NCI-H146 (cell line): Measurements from ENCODE around the gene TMIE.
"Not testable (repeated sequence)": the region's sequence is repeated elsewhere in the genome, so short reads cannot be mapped to it uniquely, and the experiment has no call there.

Experiments
- DNase-seq: peaks from one replicate; lab custom pipeline; 2025; lab: John Stamatoyannopoulos, UW

TMIE gene

GRCh38 chr3:46685446-46685845 is 15.7 kb upstream of the TMIE start:
- no peak for DNase-seq

GRCh38 chr3:46690798-46691197 is 10.4 kb upstream of the TMIE start:
- DNase-seq = no peak

- peak; percentile 72 for DNase-seq
Observed at GRCh38 chr3:46692566-46692990, 8.6 kb upstream of the TMIE start.

- DNase-seq = peak; percentile 33
Observed at GRCh38 chr3:46693038-46693891, 7.9 kb upstream of the TMIE start, which contains the start of gene ALS2CL. Gene ALS2CL, minus strand, starts transcription at chr3:46693679. Its CDS starts 4,239 bp downstream, at chr3:46689440.

- no peak for DNase-seq
Observed at GRCh38 chr3:46693892-46694226, 7.3 kb upstream of the TMIE start.

- no peak for DNase-seq
Observed at GRCh38 chr3:46694520-46694919, 6.7 kb upstream of the TMIE start.

- DNase-seq = no peak
Observed at GRCh38 chr3:46695177-46695961, 5.8 kb upstream of the TMIE start.

GRCh38 chr3:46695962-46696894 is 5.0 kb upstream of the TMIE start:
- DNase-seq = no peak

GRCh38 chr3:46699676-46700523 is 1.3 kb upstream of the TMIE start:
- peak; percentile 10 for DNase-seq

GRCh38 chr3:46700772-46701171 is 420 bp upstream of the TMIE start:
- DNase-seq = peak; percentile 73

- no peak for DNase-seq
Observed at GRCh38 chr3:46702246-46703012, 1.2 kb downstream of the TMIE start.

GRCh38 chr3:46703013-46703520 is 1.9 kb downstream of the TMIE start:
- no peak for DNase-seq

GRCh38 chr3:46704346-46704745 is 3.2 kb downstream of the TMIE start:
- DNase-seq = not testable (repeated sequence)

- DNase-seq = peak; percentile 66
Observed at GRCh38 chr3:46705022-46705530, 3.9 kb downstream of the TMIE start.

GRCh38 chr3:46705751-46706552 is 4.8 kb downstream of the TMIE start:
- DNase-seq = peak; percentile 29

- DNase-seq = no peak
Observed at GRCh38 chr3:46706771-46707582, 5.8 kb downstream of the TMIE start.

GRCh38 chr3:46707601-46708011 is 6.4 kb downstream of the TMIE start:
- DNase-seq = no peak
